NCI-H774 (cell line): ENCODE measurements around the gene CRYGN.

Experiments used
- DNase-seq: peaks from one replicate; lab custom pipeline; 2025; lab: John Stamatoyannopoulos, UW

Gene CRYGN

DNA sequence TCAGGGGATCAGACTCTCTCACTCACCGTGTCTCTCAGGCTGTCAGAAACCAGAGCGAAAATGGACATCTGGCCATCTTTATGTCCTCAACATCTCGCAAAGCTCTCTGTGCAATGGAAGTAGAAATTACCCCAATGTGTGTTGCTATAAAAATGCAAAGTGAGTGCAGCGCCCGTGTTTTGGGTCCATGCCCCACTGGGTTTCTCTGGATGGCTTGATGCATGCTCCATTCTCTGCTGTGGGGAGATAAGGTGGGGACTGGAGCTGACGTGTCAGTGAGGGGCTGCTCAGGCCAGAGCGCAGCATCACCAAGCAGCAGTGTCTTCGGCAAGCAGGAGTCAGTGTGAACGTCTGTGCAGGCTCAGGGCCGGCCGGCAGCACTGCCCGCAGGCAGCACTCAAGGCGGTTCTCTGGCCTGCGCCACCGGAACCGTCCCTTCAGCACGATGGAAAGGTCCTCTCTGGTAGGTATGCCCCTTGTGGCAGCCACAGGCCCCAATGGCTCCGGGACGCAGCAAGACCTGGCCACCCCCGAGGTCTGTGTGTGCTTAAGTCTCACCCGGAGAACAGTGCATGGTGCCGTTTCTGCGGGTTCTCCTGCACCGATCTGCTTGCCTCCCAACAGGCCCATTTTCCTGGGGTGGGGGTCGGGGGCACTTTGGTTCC is 60.3 kb downstream of the CRYGN start:
- no peak for DNase-seq

DNA sequence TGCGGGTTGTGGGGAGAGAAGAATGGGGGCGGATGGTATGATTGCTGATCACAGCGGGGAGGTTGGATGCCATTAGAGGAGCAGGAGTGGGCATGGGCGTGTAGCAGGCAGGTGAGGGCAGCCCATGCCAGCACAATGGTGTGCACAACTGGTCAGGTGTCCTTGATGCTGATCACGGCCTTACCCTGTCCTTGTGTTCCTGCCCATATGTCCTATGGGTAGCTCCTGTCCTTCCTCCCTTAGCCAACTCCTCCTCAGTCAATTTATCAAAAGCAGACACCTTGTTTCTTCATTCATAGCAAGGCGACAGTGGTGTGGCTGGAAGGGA is 60.8 kb downstream of the CRYGN start:
- DNase-seq: no peak
